H1 (cell line): ENCODE results near the gene SIK2. TPM values are rescaled to one million over a fixed set of nuclear protein-coding genes. Genes with fewer than 3 reads are reported as not detected.

Source experiments
- BACH1 ChIP-seq: IDR thresholded peaks from 2 replicates; pipeline ENCODE4 v1.6.1; 2012; ENCODE audit warnings: low read length, improper control_type of control experiment
- BRCA1 ChIP-seq: IDR thresholded peaks from 2 replicates; pipeline ENCODE4 v1.6.1; 2012; ENCODE audit warnings: low read depth, low read length, improper control_type of control experiment
- CBX5 ChIP-seq: fragments of 300-800, 300-1000 bp; sonication (generic); IDR thresholded peaks from 2 replicates; pipeline ENCODE4 v1.7.1; 2016; ENCODE audit warnings: antibody characterized with exemption, low read length, low read depth
- FOSL1 ChIP-seq: IDR thresholded peaks from 2 replicates; pipeline ENCODE4 v1.6.1; 2011; ENCODE audit warnings: mild to moderate bottlenecking, low read depth, low read length, moderate library complexity; ENCODE audit not compliant: insufficient read depth
- JUN ChIP-seq: IDR thresholded peaks from 2 replicates; pipeline ENCODE4 v1.6.1; 2011; ENCODE audit warnings: low read depth, mild to moderate bottlenecking, improper control_type of control experiment, low read length
- MAX ChIP-seq: IDR thresholded peaks from 2 replicates; pipeline ENCODE4 v1.6.1; 2012; ENCODE audit warnings: inconsistent platforms
- NANOG ChIP-seq: IDR thresholded peaks from 2 replicates; pipeline ENCODE4 v1.6.1; 2011; ENCODE audit warnings: low read length, low read depth, mild to moderate bottlenecking, inconsistent platforms; ENCODE audit not compliant: insufficient read depth, poor library complexity, severe bottlenecking
- TAF7 ChIP-seq: optimal IDR thresholded peaks from 2 replicates; pipeline ENCODE3; 2011; ENCODE audit warnings: low read depth, mild to moderate bottlenecking, inconsistent platforms, low read length, moderate library complexity, borderline replicate concordance
- polyA plus RNA-seq, 7 experiments: library from polyadenylated mRNA; depleted of rRNA in 3 of 7; stranded (reverse) in 5 of 7; unstranded in 2 of 7; fragments of >200 nt in 5 of 7; fragments of 200-250 nt in 2 of 7; gene quantifications; 1 replicate in 5 of 7; 2 replicates in 1 of 7; 4 replicates in 1 of 7; pipeline versions ENCODE4 v1.2.1 to v1.2.3, GENCODE V29; 2011 to 2013; ENCODE audit warnings: missing spikeins in 2 of 7, mixed read lengths in 2 of 7
- total RNA-seq: library from RNA; stranded (reverse); fragmentation: NEBNext Ultra II Directional; extraction: Animal tissue kit (Norgen Biotek cat#: 25700); gene quantifications from 2 replicates; pipeline ENCODE4 v1.2.1, GENCODE V29; 2021

The SIK2 gene
- total and polyA plus RNA-seq, 2 of the 8 experiments (the other 6 are each of a cell fraction or from before 2014, with no cell fraction given): 8.8 to 11.2 TPM

DNA sequence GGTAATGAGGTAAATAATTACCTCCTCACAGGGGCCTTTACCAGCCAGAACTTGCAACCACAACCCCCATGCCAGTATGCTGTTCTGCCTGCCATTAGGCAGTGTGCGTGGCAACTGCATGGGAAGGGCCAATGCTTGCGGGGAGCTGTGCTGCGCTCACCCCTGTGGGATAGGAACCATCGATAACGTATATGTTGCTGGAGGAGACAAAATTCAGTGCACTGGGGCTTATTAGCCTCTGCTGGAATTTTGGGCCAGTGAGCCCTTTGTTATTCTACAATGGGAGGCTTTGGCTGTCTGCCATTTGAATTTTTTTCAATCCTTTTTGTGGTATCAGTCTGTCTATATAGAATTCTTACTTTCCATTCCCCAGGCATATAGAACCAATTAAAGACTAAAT is 116.6 kb downstream of the SIK2 start (continued):
- no peak for TF ChIP-seq TAF7
- no peak for TF ChIP-seq JUN
- no peak for TF ChIP-seq BRCA1
- no peak for TF ChIP-seq MAX
- TF ChIP-seq FOSL1: no peak
- TF ChIP-seq BACH1: no peak
- TF ChIP-seq NANOG: no peak
- TF ChIP-seq CBX5: no peak
